Panc1 (cell line): ENCODE data around the gene ZFAND6.

ENCODE experiments used
- CTCF ChIP-seq: fragments of 450-650 bp; IDR thresholded peaks from 2 replicates; pipeline ENCODE4 v1.5.1; 2017; ENCODE audit warnings: mild to moderate bottlenecking
- POLR2AphosphoS5 ChIP-seq: IDR thresholded peaks from 2 replicates; pipeline ENCODE4 v1.6.1; 2012; ENCODE audit warnings: mild to moderate bottlenecking, low read depth, low read length, moderate library complexity
- TCF7L2 ChIP-seq: IDR thresholded peaks from 2 replicates; pipeline ENCODE4 v1.6.1; 2011; ENCODE audit warnings: mild to moderate bottlenecking, low read depth, low read length, inconsistent platforms
- TF ChIP-seq, protein P1 (sequence below), 2 experiments: IDR thresholded peaks; 2 replicates each; pipeline ENCODE4 v1.6.1; 2011 to 2012; ENCODE audit warnings: low read depth in 2 of 2, control low read depth in 1 of 2, low read length in 1 of 2, mild to moderate bottlenecking in 1 of 2, moderate library complexity in 1 of 2; ENCODE audit not compliant: insufficient read depth in 1 of 2

DNA sequence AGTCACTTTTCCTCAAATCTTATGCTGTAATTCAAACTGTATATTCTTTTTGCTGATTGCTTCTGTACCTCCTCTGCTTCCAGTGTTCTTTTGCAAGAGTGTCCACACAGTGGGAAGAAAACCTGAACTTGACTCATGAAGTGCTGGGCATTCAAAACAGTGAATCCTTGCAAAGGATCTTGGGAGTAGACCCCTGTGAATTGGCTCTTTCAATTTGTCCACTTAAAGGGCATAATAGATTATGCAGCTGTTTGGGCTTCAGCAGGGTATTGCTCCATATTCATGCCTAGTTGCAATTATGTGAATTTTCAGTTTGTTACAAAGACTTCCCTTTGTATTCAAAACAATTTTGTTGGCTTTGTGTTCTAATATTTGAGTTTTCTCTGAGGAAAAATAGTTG, 11.4 kb downstream of the ZFAND6 start:
- TF ChIP-seq POLR2AphosphoS5 (no peak), CTCF (no peak), TCF7L2 (no peak)
- TF ChIP-seq, protein P1, sequence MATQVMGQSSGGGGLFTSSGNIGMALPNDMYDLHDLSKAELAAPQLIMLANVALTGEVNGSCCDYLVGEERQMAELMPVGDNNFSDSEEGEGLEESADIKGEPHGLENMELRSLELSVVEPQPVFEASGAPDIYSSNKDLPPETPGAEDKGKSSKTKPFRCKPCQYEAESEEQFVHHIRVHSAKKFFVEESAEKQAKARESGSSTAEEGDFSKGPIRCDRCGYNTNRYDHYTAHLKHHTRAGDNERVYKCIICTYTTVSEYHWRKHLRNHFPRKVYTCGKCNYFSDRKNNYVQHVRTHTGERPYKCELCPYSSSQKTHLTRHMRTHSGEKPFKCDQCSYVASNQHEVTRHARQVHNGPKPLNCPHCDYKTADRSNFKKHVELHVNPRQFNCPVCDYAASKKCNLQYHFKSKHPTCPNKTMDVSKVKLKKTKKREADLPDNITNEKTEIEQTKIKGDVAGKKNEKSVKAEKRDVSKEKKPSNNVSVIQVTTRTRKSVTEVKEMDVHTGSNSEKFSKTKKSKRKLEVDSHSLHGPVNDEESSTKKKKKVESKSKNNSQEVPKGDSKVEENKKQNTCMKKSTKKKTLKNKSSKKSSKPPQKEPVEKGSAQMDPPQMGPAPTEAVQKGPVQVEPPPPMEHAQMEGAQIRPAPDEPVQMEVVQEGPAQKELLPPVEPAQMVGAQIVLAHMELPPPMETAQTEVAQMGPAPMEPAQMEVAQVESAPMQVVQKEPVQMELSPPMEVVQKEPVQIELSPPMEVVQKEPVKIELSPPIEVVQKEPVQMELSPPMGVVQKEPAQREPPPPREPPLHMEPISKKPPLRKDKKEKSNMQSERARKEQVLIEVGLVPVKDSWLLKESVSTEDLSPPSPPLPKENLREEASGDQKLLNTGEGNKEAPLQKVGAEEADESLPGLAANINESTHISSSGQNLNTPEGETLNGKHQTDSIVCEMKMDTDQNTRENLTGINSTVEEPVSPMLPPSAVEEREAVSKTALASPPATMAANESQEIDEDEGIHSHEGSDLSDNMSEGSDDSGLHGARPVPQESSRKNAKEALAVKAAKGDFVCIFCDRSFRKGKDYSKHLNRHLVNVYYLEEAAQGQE (IDR thresholded peaks at IDR 0.05; ENCODE audit: insufficient read depth in 1 of 2, low read depth in 2 of 2, low read length in 1 of 2) = no peak
